ENCODE measurements around the gene FKBP1B. TPM values are rescaled to one million over a fixed set of nuclear protein-coding genes. Genes with fewer than 3 reads are reported as not detected.
A peak's percentile ranks its signal among the peaks of the same experiment; 100 is the strongest.

Gene FKBP1B
- total RNA-seq, 1 experiment from 2014 or later = 59.7 TPM

DNA sequence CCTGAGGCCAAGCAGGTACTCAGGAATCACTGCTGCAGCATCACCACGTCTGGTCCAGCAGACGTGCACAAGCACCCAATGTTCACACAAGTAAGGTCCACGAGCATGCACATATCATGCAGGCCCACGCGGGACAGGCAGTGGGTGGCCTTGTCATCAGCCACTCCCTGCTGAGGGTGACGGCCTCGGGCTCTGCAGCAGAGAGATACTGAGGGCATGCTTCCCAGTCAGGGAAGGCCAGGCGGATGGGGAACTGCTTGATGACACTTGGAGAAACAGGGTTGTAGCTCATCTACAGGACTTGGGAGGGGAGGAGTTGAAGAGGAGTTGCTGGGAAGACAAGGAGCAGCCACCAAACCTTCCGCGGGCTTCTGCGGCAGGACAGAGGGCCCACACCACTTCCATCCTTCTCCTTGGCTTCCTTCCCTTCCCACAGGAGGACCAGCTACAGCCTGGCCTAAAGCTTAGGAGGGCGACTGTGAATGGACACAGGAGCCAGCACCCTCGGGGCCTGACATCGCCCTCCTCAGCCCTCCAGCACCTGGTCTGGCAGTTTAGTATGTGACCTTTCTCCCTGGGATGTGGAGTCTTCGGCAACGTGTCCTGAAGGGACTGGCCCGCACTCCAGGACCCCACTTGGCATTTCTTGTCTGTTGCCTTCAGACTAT is 24.4 kb upstream of the FKBP1B start:
- H3K9ac ChIP-seq (ENCODE audit: extremely low read depth, insufficient read length, low read length) = no peak overlapping the region
- WGBS (ENCODE audit: extremely low coverage, insufficient read length, low lambda C conversion rate) = no CpG with 5 or more reads among the region's 17 CpGs
- H2AFZ ChIP-seq (ENCODE audit: low read length) = no peak overlapping the region
- H4K91ac ChIP-seq (ENCODE audit: insufficient read length, low read depth, low read length) = peak overlapping the region; percentile 31
- H3K79me1 ChIP-seq (ENCODE audit: insufficient read depth, low read depth, low read length, poor library complexity, severe bottlenecking) = no peaks in the 10 kb centered on the region
- no peak overlapping the region for H4K8ac ChIP-seq (replicated peaks; ENCODE audit: insufficient read length, low read depth, low read length)
- H3K14ac ChIP-seq (ENCODE audit: insufficient read depth, low read length) = peak overlapping the region; percentile 26
- Mint-ChIP-seq H3K36me3 (ENCODE audit: insufficient read depth in 1 of 3, low read depth in 3 of 3) (peaks cover 38 to 56% (median 48%) of the 10 kb centered on the region in 3 experiments), H3K4me1 (peaks cover 45 to 47% of the 10 kb centered on the region in 2 experiments), H3K9me3 (0 out of 5 replicates have a peak, but pooled peaks cover 0 to 3% of the 10 kb centered on the region in 2 experiments), H3K27ac (peak overlapping the region; percentile 97 to 99 (median 97)), H3K4me3 (peak overlapping the region; percentile 24 to 67), H3K27me3 (ENCODE audit: low read depth) (no peaks in the 10 kb centered on the region)
- H3K18ac ChIP-seq (ENCODE audit: insufficient read length, low read depth, low read length) = peak overlapping the region; percentile 67
- H2BK20ac ChIP-seq (ENCODE audit: low read depth, low read length, poor library complexity, severe bottlenecking) = no peak overlapping the region
- no peak overlapping the region for H2BK120ac ChIP-seq (ENCODE audit: low read depth, low read length, poor library complexity, severe bottlenecking)
- peaks cover 15% of the 10 kb centered on the region; the same call in 1 of the 2 replicates for H3K4me1 ChIP-seq (ENCODE audit: insufficient read depth, low read length)
- H3K56ac ChIP-seq (ENCODE audit: insufficient read length, low read depth, low read length) = no peak overlapping the region
- H3K23ac ChIP-seq (ENCODE audit: insufficient read length, low read depth, low read length) = no peak overlapping the region
- H3T11ph ChIP-seq (ENCODE audit: low read length) = no peak overlapping the region
- H4K20me1 ChIP-seq (ENCODE audit: control insufficient read depth, insufficient read depth, insufficient read length) = no peaks in the 10 kb centered on the region
- H3K27ac ChIP-seq (ENCODE audit: insufficient read length, low read depth, low read length) = peak overlapping the region; percentile 61
- peak overlapping the region; percentile 3; the same call in 1 of the 2 replicates for H3K4ac ChIP-seq (ENCODE audit: low read depth, low read length)
- H2BK15ac ChIP-seq (ENCODE audit: low read depth, low read length) = no peak overlapping the region
- no peaks in the 10 kb centered on the region; the same call in 1 of the 2 replicates for H3K79me2 ChIP-seq (ENCODE audit: insufficient read depth, low read length)
- H3K27me3 ChIP-seq (ENCODE audit: insufficient read depth, low read length) = no peaks in the 10 kb centered on the region
- TF ChIP-seq, protein P1, sequence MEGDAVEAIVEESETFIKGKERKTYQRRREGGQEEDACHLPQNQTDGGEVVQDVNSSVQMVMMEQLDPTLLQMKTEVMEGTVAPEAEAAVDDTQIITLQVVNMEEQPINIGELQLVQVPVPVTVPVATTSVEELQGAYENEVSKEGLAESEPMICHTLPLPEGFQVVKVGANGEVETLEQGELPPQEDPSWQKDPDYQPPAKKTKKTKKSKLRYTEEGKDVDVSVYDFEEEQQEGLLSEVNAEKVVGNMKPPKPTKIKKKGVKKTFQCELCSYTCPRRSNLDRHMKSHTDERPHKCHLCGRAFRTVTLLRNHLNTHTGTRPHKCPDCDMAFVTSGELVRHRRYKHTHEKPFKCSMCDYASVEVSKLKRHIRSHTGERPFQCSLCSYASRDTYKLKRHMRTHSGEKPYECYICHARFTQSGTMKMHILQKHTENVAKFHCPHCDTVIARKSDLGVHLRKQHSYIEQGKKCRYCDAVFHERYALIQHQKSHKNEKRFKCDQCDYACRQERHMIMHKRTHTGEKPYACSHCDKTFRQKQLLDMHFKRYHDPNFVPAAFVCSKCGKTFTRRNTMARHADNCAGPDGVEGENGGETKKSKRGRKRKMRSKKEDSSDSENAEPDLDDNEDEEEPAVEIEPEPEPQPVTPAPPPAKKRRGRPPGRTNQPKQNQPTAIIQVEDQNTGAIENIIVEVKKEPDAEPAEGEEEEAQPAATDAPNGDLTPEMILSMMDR (conservative IDR thresholded peaks at IDR 0.05) = no peak
- H2AK5ac ChIP-seq (ENCODE audit: insufficient read length, low read length) = peak overlapping the region; percentile 22
- H4K5ac ChIP-seq (ENCODE audit: insufficient read length, low read depth, low read length) = no peak overlapping the region
- peak; percentile 24 for DNase-seq
- no peaks in the 10 kb centered on the region for H3K9me3 ChIP-seq (ENCODE audit: control insufficient read depth, low read depth, low read length)
- H3K4me2 ChIP-seq (ENCODE audit: insufficient read depth, insufficient read length, low read length) = no peak overlapping the region
- peak overlapping the region; percentile 48 for H2BK5ac ChIP-seq (ENCODE audit: insufficient read length, low read length)
- H3K23me2 ChIP-seq (ENCODE audit: insufficient read length, low read depth, low read length, poor library complexity, severe bottlenecking) = no peaks in the 10 kb centered on the region
- no peak overlapping the region for H2BK12ac ChIP-seq (ENCODE audit: insufficient read length, low read depth, low read length)
